ENCODE measurements around the gene NCSTN. TPM values are rescaled to one million over a fixed set of nuclear protein-coding genes. Genes with fewer than 3 reads are reported as not detected.
A peak's percentile ranks its signal among the peaks of the same experiment; 100 is the strongest.

Gene NCSTN
- polyA plus RNA-seq, 1 donor: 132 TPM

- H3K9me3 ChIP-seq (ENCODE audit: control insufficient read depth, low read depth, low read length): no peaks in the 10 kb centered on the region
- no peak for DNase-seq
- peaks cover 11% of the 10 kb centered on the region for H3K4me1 ChIP-seq (ENCODE audit: control insufficient read depth, insufficient read depth, low read length)
- H3K4me3 ChIP-seq (ENCODE audit: low read length): peak overlapping the region; percentile 77
- no CpG with 5 or more reads among the region's 9 CpGs for WGBS (ENCODE audit: insufficient coverage, low lambda C conversion rate)
- no peaks in the 10 kb centered on the region for H3K36me3 ChIP-seq (ENCODE audit: control insufficient read depth, insufficient read depth, low read length)
- H3K27me3 ChIP-seq (ENCODE audit: control insufficient read depth, insufficient read depth, low read length): no peaks in the 10 kb centered on the region
- no peak overlapping the region for H3K27ac ChIP-seq (ENCODE audit: low read length)
These were observed 59.0 kb downstream of the NCSTN start for GRCh38 chr1:160402001-160402795.

DNA sequence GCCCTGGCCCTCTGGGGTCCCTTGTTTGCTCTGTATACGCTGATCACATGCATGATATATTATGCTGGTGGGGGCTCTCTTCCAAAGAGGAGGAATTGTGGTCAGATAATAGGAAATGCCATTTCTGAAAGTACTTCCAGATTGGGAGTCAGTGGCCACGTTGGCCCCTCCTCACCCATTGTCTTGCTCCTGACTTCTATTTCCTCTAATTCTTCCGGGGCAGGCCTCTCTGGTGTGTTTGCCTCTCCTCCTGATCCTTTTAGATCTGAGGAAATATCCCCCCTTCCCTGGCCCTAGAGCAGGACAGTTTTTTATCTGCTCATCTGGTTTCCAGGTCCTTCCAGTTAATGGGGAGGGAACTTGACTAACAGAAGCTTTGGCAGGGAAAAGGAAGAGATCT is 60.1 kb downstream of the NCSTN start:
- H3K27me3 ChIP-seq (ENCODE audit: control insufficient read depth, insufficient read depth, low read length): no peaks in the 10 kb centered on the region
- H3K27ac ChIP-seq (ENCODE audit: low read length): no peak overlapping the region
- no peak for DNase-seq
- H3K36me3 ChIP-seq (ENCODE audit: control insufficient read depth, insufficient read depth, low read length): no peaks in the 10 kb centered on the region
- H3K4me1 ChIP-seq (ENCODE audit: control insufficient read depth, insufficient read depth, low read length): peaks cover 4% of the 10 kb centered on the region
- no peak overlapping the region for H3K4me3 ChIP-seq (ENCODE audit: low read length)
- 80% methylated on average over 1 of the region's 3 CpGs for WGBS (ENCODE audit: insufficient coverage, low lambda C conversion rate)
- no peaks in the 10 kb centered on the region for H3K9me3 ChIP-seq (ENCODE audit: control insufficient read depth, low read depth, low read length)

DNA sequence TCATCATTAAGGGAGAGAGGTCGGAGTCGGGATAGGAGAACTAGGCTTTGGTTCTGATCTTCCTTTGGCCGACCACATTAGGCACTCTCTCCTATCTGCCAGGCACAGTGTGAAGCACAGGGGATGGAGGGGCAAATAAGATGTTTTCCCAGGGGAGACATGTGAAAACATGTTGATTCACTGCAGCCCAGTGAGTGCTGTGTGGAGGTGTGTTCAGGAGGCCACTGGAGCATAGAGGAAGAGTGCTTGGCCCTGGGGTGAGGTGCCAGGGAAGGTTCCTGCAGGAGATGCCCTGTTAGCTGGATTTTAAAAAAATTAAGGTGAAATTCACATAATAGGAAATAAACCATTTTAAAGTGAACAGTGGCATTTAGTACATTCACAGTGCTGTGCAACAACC is 60.9 kb downstream of the NCSTN start:
- no peak overlapping the region for H3K27ac ChIP-seq (ENCODE audit: low read length)
- no peak overlapping the region for H3K4me3 ChIP-seq (ENCODE audit: low read length)
- DNase-seq: no peak
- peaks cover 2% of the 10 kb centered on the region for H3K36me3 ChIP-seq (ENCODE audit: control insufficient read depth, insufficient read depth, low read length)
- no peaks in the 10 kb centered on the region for H3K27me3 ChIP-seq (ENCODE audit: control insufficient read depth, insufficient read depth, low read length)
- no CpG with 5 or more reads among the region's 3 CpGs for WGBS (ENCODE audit: insufficient coverage, low lambda C conversion rate)
- H3K4me1 ChIP-seq (ENCODE audit: control insufficient read depth, insufficient read depth, low read length): peaks cover 4% of the 10 kb centered on the region
- no peaks in the 10 kb centered on the region for H3K9me3 ChIP-seq (ENCODE audit: control insufficient read depth, low read depth, low read length)

DNA sequence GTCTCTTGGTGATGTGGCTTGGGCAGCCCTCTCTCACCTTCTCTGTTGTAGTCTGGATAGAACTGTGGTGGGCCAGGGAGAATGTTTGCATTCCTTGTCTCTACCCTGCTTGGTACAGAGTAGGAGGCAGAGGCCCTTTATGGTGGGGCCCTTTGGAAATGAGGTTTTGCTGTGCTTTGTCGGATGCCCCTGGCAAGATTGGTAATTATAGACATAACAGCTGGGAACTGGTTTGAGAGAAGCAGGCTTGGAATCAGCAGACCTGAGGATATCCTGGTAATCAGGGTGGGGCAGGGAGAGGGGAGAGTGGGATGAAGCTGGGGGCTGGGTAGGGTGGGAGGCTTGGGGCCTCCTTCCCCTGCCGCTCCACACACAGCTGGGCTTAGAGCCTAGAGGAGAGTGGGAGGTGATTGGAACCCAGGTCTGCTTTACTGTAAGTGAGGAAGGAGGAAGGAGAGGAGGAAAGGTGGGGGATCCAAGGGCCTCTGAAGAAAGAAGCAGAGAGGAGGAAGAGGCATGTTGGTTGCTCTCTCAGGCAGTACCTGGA is 62.2 kb downstream of the NCSTN start:
- peaks cover 4% of the 10 kb centered on the region for H3K4me1 ChIP-seq (ENCODE audit: control insufficient read depth, insufficient read depth, low read length)
- no peaks in the 10 kb centered on the region for H3K27me3 ChIP-seq (ENCODE audit: control insufficient read depth, insufficient read depth, low read length)
- no peak overlapping the region for H3K4me3 ChIP-seq (ENCODE audit: low read length)
- no peak overlapping the region for H3K27ac ChIP-seq (ENCODE audit: low read length)
- H3K9me3 ChIP-seq (ENCODE audit: control insufficient read depth, low read depth, low read length): no peaks in the 10 kb centered on the region
- DNase-seq: no peak
- H3K36me3 ChIP-seq (ENCODE audit: control insufficient read depth, insufficient read depth, low read length): peaks cover 2% of the 10 kb centered on the region
- no CpG with 5 or more reads among the region's 2 CpGs for WGBS (ENCODE audit: insufficient coverage, low lambda C conversion rate)

DNA sequence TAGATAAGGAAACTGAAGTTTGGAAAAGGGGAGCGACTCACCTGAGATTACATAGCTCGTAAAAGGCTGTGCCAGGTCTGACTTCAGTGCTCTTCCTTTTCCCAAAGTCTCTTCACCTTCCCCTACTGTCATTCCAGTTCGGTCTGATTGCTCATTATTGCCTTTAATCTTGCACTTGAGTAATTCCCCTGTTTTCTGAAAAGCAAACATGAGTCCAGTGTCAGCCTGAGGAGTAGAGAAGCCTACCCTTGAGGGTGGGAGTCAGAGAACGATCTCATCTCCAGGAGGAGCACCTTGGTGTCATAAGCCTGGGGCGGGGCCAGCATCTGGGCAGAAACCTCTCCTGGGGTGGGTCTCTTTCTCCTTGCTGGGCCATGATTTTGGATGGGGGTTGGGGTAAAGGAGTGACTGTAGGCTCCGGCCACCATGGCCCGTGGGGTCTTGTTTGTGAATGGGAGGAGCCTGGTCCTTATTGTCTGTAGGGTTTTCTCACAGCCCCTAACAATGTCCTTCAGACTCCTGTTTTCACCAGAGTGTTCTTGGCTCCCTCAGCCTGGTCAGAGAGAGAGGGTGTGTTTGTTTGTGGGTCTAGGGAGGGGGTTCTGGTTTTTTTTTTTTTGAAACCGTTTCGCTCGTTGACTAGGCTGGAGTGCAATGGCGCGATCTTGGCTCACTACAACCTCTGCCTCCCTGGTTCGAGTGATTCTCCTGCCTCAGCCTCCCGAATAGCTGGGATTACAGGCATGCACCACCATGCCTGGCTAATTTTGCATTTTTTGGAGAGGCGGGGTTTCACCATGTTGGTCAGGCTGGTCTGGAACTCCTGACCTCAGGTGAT is 63.2 kb downstream of the NCSTN start:
- DNase-seq: no peak
- H3K36me3 ChIP-seq (ENCODE audit: control insufficient read depth, insufficient read depth, low read length): peaks cover 2% of the 10 kb centered on the region
- H3K27ac ChIP-seq (ENCODE audit: low read length): no peak overlapping the region
- no peak overlapping the region for H3K4me3 ChIP-seq (ENCODE audit: low read length)
- H3K27me3 ChIP-seq (ENCODE audit: control insufficient read depth, insufficient read depth, low read length): no peaks in the 10 kb centered on the region
- no peaks in the 10 kb centered on the region for H3K9me3 ChIP-seq (ENCODE audit: control insufficient read depth, low read depth, low read length)
- WGBS (ENCODE audit: insufficient coverage, low lambda C conversion rate): no CpG with 5 or more reads among the region's 15 CpGs
- peaks cover 4% of the 10 kb centered on the region for H3K4me1 ChIP-seq (ENCODE audit: control insufficient read depth, insufficient read depth, low read length)

GRCh38 chr1:160407839-160408801 is 64.9 kb downstream of the NCSTN start:
- no peaks in the 10 kb centered on the region for H3K27me3 ChIP-seq (ENCODE audit: control insufficient read depth, insufficient read depth, low read length)
- no CpG with 5 or more reads among the region's 12 CpGs for WGBS (ENCODE audit: insufficient coverage, low lambda C conversion rate)
- peaks cover 2% of the 10 kb centered on the region for H3K36me3 ChIP-seq (ENCODE audit: control insufficient read depth, insufficient read depth, low read length)
- no peak overlapping the region for H3K4me3 ChIP-seq (ENCODE audit: low read length)
- no peak for DNase-seq
- H3K27ac ChIP-seq (ENCODE audit: low read length): no peak overlapping the region
- no peaks in the 10 kb centered on the region for H3K4me1 ChIP-seq (ENCODE audit: control insufficient read depth, insufficient read depth, low read length)
- H3K9me3 ChIP-seq (ENCODE audit: control insufficient read depth, low read depth, low read length): no peaks in the 10 kb centered on the region

Other genes with a start within 250 kb of the NCSTN start
- gene IGSF8, start 244.8 kb upstream of the NCSTN start, polyA plus RNA-seq: 31.0 TPM
- gene ATP1A2, start 227.6 kb upstream of the NCSTN start, polyA plus RNA-seq: 7.5 TPM
- gene ATP1A4, start 191.8 kb upstream of the NCSTN start, polyA plus RNA-seq: 0.27 TPM
- gene CASQ1, start 152.8 kb upstream of the NCSTN start, polyA plus RNA-seq: 1.9 TPM
- 74.8 TPM for gene PEA15, start 138.0 kb upstream of the NCSTN start, polyA plus RNA-seq
- gene DCAF8, start 80.8 kb upstream of the NCSTN start, polyA plus RNA-seq: 152 TPM
- 49.1 TPM for gene PEX19, start 58.2 kb upstream of the NCSTN start, polyA plus RNA-seq
- 137 TPM for gene COPA, start 133 bp upstream of the NCSTN start, polyA plus RNA-seq
- 0.19 TPM for gene NHLH1, start 23.7 kb downstream of the NCSTN start, polyA plus RNA-seq
- gene VANGL2, start 57.2 kb downstream of the NCSTN start, polyA plus RNA-seq: 18.8 TPM
- gene SLAMF6, start 179.9 kb downstream of the NCSTN start, polyA plus RNA-seq: 1.6 TPM
- 1.7 TPM for gene CD84, start 236.1 kb downstream of the NCSTN start, polyA plus RNA-seq